Calu3 (cell line): ENCODE data around the gene TYRP1. TPM values are rescaled to one million over a fixed set of nuclear protein-coding genes. Genes with fewer than 3 reads are reported as not detected.

Experiments
- BruUV-seq: library from RNA; stranded (reverse); fragments of 400-500 nt; replicated peaks from 2 replicates; lab custom pipeline; 2021; lab: Mats Ljungman, UMichigan
- CTCF ChIA-PET: fragments of 300-600 bp; sonication (Branson Sonifier 250); formaldehyde crosslinking; loops from one replicate; lab custom pipeline; 2022; ENCODE audit warnings: antibody characterized with exemption; lab: Charles Lee
- DNase-seq: peaks from one replicate; pipeline ENCODE4 v3.0.0; 2022
- H3K27ac Mint-ChIP-seq: one replicate; pipeline ENCODE4 v1.8.0; 2022; ENCODE audit warnings: mixed read lengths; ENCODE audit not compliant: unreplicated experiment
- H3K27me3 Mint-ChIP-seq: one replicate; pipeline ENCODE4 v1.8.0; 2022; ENCODE audit warnings: mixed read lengths; ENCODE audit not compliant: unreplicated experiment
- H3K36me3 Mint-ChIP-seq: one replicate; pipeline ENCODE4 v1.8.0; 2022; ENCODE audit warnings: mild to moderate bottlenecking, moderate library complexity, mixed read lengths; ENCODE audit not compliant: insufficient read depth, unreplicated experiment
- H3K4me1 Mint-ChIP-seq: one replicate; pipeline ENCODE4 v1.8.0; 2022; ENCODE audit warnings: mild to moderate bottlenecking, low read depth, mixed read lengths; ENCODE audit not compliant: unreplicated experiment
- H3K4me3 Mint-ChIP-seq: one replicate; pipeline ENCODE4 v1.8.0; 2022; ENCODE audit warnings: mild to moderate bottlenecking, low read depth, moderate library complexity, mixed read lengths; ENCODE audit not compliant: unreplicated experiment
- H3K9me3 Mint-ChIP-seq: one replicate; pipeline ENCODE4 v1.8.0; 2022; ENCODE audit warnings: low read depth, mixed read lengths; ENCODE audit not compliant: unreplicated experiment
- intact Hi-C: fragments of 100-400 bp; cut with micrococcal nuclease; formaldehyde crosslinking; loops from one replicate; pipeline ENCODE4 v1.10.0; 2022; ENCODE audit not compliant: unreplicated experiment
- total RNA-seq: library from RNA; stranded (reverse); gene quantifications from 2 replicates; pipeline ENCODE4 v1.2.3, GENCODE V29; 2022
- TF ChIP-seq, protein P1 (sequence below): fragments of 200-600 bp; IDR thresholded peaks from one replicate; pipeline ENCODE4 v1.8.0; 2022; ENCODE audit warnings: antibody characterized with exemption; ENCODE audit not compliant: unreplicated experiment

TYRP1 gene
- total RNA-seq, 1 experiment from 2014 or later: not detected

DNA sequence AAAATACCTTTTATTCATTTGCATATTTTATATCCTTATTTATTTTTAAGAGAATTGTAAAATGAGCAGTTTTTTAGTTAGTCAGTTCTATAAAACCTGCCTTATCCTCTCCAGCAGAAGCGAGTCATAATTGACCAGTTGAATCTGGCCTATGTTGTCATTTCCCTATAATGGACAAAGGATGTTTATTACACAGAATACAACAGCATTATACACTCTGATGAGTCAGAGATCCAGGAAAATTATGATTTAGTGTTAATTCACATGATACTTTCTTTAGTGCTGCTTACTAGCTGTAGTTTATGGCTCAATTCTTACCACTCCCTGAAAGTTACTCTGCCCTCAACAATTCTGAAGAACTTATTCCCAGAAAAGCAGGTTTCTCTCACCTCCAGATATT is 54.8 kb downstream of the TYRP1 start:
- H3K27ac Mint-ChIP-seq: no peak overlapping the region
- H3K9me3 Mint-ChIP-seq: no peaks in the 10 kb centered on the region
- no peaks in the 10 kb centered on the region for H3K27me3 Mint-ChIP-seq
- intact Hi-C loops: no loop called here
- no TSS peak for BruUV-seq
- TF ChIP-seq, protein P1, sequence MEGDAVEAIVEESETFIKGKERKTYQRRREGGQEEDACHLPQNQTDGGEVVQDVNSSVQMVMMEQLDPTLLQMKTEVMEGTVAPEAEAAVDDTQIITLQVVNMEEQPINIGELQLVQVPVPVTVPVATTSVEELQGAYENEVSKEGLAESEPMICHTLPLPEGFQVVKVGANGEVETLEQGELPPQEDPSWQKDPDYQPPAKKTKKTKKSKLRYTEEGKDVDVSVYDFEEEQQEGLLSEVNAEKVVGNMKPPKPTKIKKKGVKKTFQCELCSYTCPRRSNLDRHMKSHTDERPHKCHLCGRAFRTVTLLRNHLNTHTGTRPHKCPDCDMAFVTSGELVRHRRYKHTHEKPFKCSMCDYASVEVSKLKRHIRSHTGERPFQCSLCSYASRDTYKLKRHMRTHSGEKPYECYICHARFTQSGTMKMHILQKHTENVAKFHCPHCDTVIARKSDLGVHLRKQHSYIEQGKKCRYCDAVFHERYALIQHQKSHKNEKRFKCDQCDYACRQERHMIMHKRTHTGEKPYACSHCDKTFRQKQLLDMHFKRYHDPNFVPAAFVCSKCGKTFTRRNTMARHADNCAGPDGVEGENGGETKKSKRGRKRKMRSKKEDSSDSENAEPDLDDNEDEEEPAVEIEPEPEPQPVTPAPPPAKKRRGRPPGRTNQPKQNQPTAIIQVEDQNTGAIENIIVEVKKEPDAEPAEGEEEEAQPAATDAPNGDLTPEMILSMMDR: no peak
- no peak for DNase-seq
- no peaks in the 10 kb centered on the region for H3K36me3 Mint-ChIP-seq
- peaks cover 9% of the 10 kb centered on the region for H3K4me1 Mint-ChIP-seq
- H3K4me3 Mint-ChIP-seq: no peak overlapping the region
- CTCF ChIA-PET: no interaction called here

DNA sequence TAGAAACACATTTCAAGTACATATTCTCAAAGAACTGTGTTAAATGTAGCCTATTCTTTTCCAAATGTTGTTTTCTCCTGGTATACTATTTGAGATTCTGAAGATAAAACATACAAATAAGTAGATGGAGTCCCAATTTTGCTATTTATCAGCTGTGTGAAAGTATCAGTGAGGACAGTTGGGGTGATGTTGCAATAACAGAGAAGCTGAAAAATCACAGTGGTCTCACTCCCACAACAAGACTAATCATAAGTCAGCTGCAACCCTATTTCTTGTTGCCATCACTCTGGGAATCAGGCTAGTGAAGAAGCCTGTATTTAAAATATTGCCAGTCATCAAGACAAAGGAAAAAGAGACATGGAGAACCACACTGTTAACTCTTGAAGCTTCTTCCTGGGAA is 55.8 kb downstream of the TYRP1 start:
- Mint-ChIP-seq H3K27me3 (no peaks in the 10 kb centered on the region), H3K27ac (no peak overlapping the region), H3K9me3 (no peaks in the 10 kb centered on the region), H3K4me3 (no peak overlapping the region), H3K4me1 (peaks cover 9% of the 10 kb centered on the region), H3K36me3 (no peaks in the 10 kb centered on the region)
- no TSS peak for BruUV-seq
- no peak for DNase-seq
- intact Hi-C loops: no loop called here
- CTCF ChIA-PET: no interaction called here
- TF ChIP-seq, protein P1: no peak

DNA sequence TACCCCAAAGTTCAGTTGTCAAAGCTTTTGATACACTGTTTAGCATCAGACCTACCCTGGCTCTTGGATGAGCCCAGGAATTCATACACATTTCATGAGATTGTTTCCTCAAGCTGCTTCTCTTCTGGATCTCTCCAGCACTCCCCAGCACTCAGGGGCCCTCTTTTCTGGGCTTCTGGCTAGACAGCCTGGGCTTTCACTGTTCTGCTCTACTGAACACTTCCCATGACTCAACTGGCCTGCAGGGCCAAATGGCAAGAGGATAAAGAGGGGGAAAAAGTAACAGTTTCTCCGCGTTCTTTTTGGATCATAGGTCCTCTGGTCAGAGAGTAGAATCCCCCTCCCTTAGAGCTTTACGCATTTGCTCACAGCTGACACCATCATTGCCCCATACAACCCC is 60.7 kb downstream of the TYRP1 start:
- no peak overlapping the region for H3K4me3 Mint-ChIP-seq
- no peak for DNase-seq
- CTCF ChIA-PET: no interaction called here
- H3K9me3 Mint-ChIP-seq: no peaks in the 10 kb centered on the region
- no peaks in the 10 kb centered on the region for H3K36me3 Mint-ChIP-seq
- intact Hi-C loops: loop anchor here (10.0 kb wide), 1 partner anchor 1281 kb away; no protein-coding TSS in a partner anchor
- no peaks in the 10 kb centered on the region for H3K27me3 Mint-ChIP-seq
- TF ChIP-seq, protein P1: no peak
- BruUV-seq: no TSS peak
- no peak overlapping the region for H3K27ac Mint-ChIP-seq
- H3K4me1 Mint-ChIP-seq: no peaks in the 10 kb centered on the region

DNA sequence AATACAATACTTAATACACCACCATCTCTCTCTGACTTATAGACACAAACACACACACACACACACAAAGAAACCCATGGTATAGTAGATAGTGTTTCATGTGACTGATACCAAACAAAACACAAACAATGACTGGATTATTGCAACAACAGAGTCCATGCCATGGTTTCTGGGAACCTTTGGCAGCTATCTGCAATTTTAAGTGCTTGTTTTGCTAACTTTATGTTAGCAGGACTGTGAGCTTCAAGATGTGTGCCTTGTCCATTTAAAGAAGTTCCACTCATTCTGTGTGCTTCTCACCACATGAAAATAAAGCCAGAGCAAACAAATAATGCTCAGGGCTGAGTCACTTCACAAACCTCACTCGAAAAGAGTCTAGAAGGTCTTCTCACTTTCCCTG is 66.6 kb downstream of the TYRP1 start:
- no peak for DNase-seq
- Mint-ChIP-seq H3K36me3 (no peaks in the 10 kb centered on the region), H3K4me3 (no peak overlapping the region), H3K27me3 (no peaks in the 10 kb centered on the region), H3K27ac (no peak overlapping the region), H3K9me3 (no peaks in the 10 kb centered on the region), H3K4me1 (peaks cover 39% of the 10 kb centered on the region)
- TF ChIP-seq, protein P1: no peak
- CTCF ChIA-PET: interaction anchor here (0.7 to 1.2 kb wide), 2 partner anchors 16 to 55 kb away, joined by 3 read pairs; no protein-coding TSS in a partner anchor
- intact Hi-C loops: loop anchor here (10.0 kb wide), 1 partner anchor 1275 kb away; no protein-coding TSS in a partner anchor
- no TSS peak for BruUV-seq

Other genes starting within 250 kb of the TYRP1 start
- 48.7 and 52.7 TPM in 2 replicates for gene LURAP1L, start 81.6 kb downstream of the TYRP1 start, total RNA-seq